CD14-positive monocyte (primary cell): ENCODE measurements around the gene OR2L13. TPM values are rescaled to one million over a fixed set of nuclear protein-coding genes. Genes with fewer than 3 reads are reported as not detected.

ENCODE experiments used
- DNase-seq, 3 donors: peaks; one replicate each; pipeline ENCODE4 v3.0.0-alpha.2; 2011 to 2022
- H2AFZ ChIP-seq: 2 replicates; pipeline ENCODE4 v1.6.0; 2012; ENCODE audit warnings: mild to moderate bottlenecking, low read depth, low read length, inconsistent platforms; ENCODE audit not compliant: insufficient read depth, poor library complexity, severe bottlenecking
- H3K27ac ChIP-seq, 2 donors: 1 replicate in 1 of 2; 2 replicates in 1 of 2; pipeline ENCODE4 v1.5.1; 2012 to 2013; ENCODE audit warnings: low read length in 2 of 2, control low read depth in 1 of 2, inconsistent platforms in 1 of 2, low read depth in 1 of 2, mild to moderate bottlenecking in 1 of 2
- H3K27me3 ChIP-seq, 2 donors: one replicate each; pipeline versions ENCODE4 v1.6.0 to v1.6.1; 2011 to 2013; ENCODE audit warnings: low read length in 2 of 2; ENCODE audit not compliant: control insufficient read depth in 2 of 2, insufficient read depth in 2 of 2
- H3K36me3 ChIP-seq, 2 donors: replicated peaks in 1 of 2; 1 replicate in 1 of 2; 2 replicates in 1 of 2; pipeline versions ENCODE4 v1.5.1 to v1.6.1; 2012 to 2013; ENCODE audit warnings: low read length in 2 of 2, control low read depth in 1 of 2, inconsistent platforms in 1 of 2, mild to moderate bottlenecking in 1 of 2; ENCODE audit not compliant: insufficient read depth in 2 of 2, control insufficient read depth in 1 of 2
- H3K4me1 ChIP-seq, 2 donors: 1 replicate in 1 of 2; 2 replicates in 1 of 2; pipeline versions ENCODE4 v1.5.1 to v1.6.1; 2012 to 2013; ENCODE audit warnings: low read length in 2 of 2, control low read depth in 1 of 2, inconsistent platforms in 1 of 2, mild to moderate bottlenecking in 1 of 2, moderate library complexity in 1 of 2; ENCODE audit not compliant: insufficient read depth in 2 of 2, control insufficient read depth in 1 of 2
- H3K4me2 ChIP-seq: replicated peaks from 2 replicates; pipeline ENCODE3; 2012; ENCODE audit warnings: low read length, moderate library complexity, mild to moderate bottlenecking; ENCODE audit not compliant: poor library complexity, severe bottlenecking; ENCODE audit errors: extremely low read depth
- H3K4me3 ChIP-seq, 3 experiments: fragments of 200-600 bp in 1 of 3; sonication (generic) in 1 of 3; replicated peaks in 1 of 3; 1 replicate in 2 of 3; 2 replicates in 1 of 3; pipeline ENCODE4 v1.5.1; 2011 to 2013; ENCODE audit warnings: low read length in 3 of 3, mild to moderate bottlenecking in 3 of 3, control low read depth in 2 of 3, low read depth in 2 of 3, inconsistent platforms in 1 of 3, moderate library complexity in 1 of 3
- H3K79me2 ChIP-seq: 2 replicates; pipeline ENCODE4 v1.6.0; 2012; ENCODE audit warnings: mild to moderate bottlenecking, control low read depth, inconsistent platforms, low read length, moderate library complexity; ENCODE audit not compliant: insufficient read depth
- H3K9ac ChIP-seq: 2 replicates; pipeline ENCODE4 v1.6.0; 2017; ENCODE audit warnings: low read length, mild to moderate bottlenecking; ENCODE audit not compliant: insufficient read depth, poor library complexity, severe bottlenecking
- H3K9me3 ChIP-seq, 2 donors: replicated peaks in 1 of 2; 1 replicate in 1 of 2; 2 replicates in 1 of 2; pipeline versions ENCODE4 v1.5.1 to v1.6.1; 2012 to 2013; ENCODE audit warnings: low read length in 2 of 2, control low read depth in 1 of 2; ENCODE audit not compliant: control insufficient read depth in 1 of 2, insufficient read depth in 1 of 2
- H4K20me1 ChIP-seq: 2 replicates; pipeline ENCODE4 v1.6.0; 2012; ENCODE audit warnings: mild to moderate bottlenecking, low read length, control low read depth, moderate library complexity; ENCODE audit not compliant: insufficient read depth
- H3K27ac Mint-ChIP-seq, 7 donors: one replicate each; pipeline ENCODE4 v1.8.0; 2020; ENCODE audit warnings: mild to moderate bottlenecking in 7 of 7, mixed read lengths in 7 of 7, moderate library complexity in 6 of 7, inconsistent platforms in 2 of 7
- H3K27me3 Mint-ChIP-seq, 3 donors: one replicate each; pipeline ENCODE4 v1.8.0; 2021 to 2022; ENCODE audit warnings: low read depth in 3 of 3, mild to moderate bottlenecking in 3 of 3, mixed read lengths in 3 of 3, moderate library complexity in 3 of 3, inconsistent platforms in 1 of 3
- H3K36me3 Mint-ChIP-seq, 2 donors: one replicate each; pipeline ENCODE4 v1.8.0; 2020; ENCODE audit warnings: mixed read lengths in 2 of 2, inconsistent platforms in 1 of 2, mild to moderate bottlenecking in 1 of 2
- H3K4me1 Mint-ChIP-seq: one replicate; pipeline ENCODE4 v1.8.0; 2020; ENCODE audit warnings: mild to moderate bottlenecking, mixed read lengths
- H3K4me3 Mint-ChIP-seq, 2 donors: one replicate each; pipeline ENCODE4 v1.8.0; 2020; ENCODE audit warnings: mild to moderate bottlenecking in 2 of 2, mixed read lengths in 2 of 2, moderate library complexity in 1 of 2
- H3K9me3 Mint-ChIP-seq, 7 donors: one replicate each; pipeline ENCODE4 v1.8.0; 2020 to 2022; ENCODE audit warnings: mixed read lengths in 7 of 7, mild to moderate bottlenecking in 6 of 7, moderate library complexity in 6 of 7, inconsistent platforms in 2 of 7
- WGBS: methylation state at CpG from one replicate; pipeline ENCODE4 v1.1.5; 2013; ENCODE audit warnings: missing lambda C conversion rate; ENCODE audit not compliant: insufficient coverage; 5-methylcytosine and 5-hydroxymethylcytosine counted together
- intact Hi-C, 2 donors: fragments of 100-400 bp; cut with micrococcal nuclease; formaldehyde crosslinking; loops; one replicate each; pipeline versions ENCODE4 v1.15.0 to v1.15.1; 2023
- polyA plus RNA-seq, 3 donors: library from polyadenylated mRNA; depleted of rRNA in 1 of 3; unstranded in 2 of 3; stranded (reverse) in 1 of 3; fragments of 300-500 nt in 2 of 3; fragments of >200 nt in 1 of 3; fragmentation: Illumina TruSeq in 2 of 3; gene quantifications; 1 replicate in 2 of 3; 2 replicates in 1 of 3; pipeline ENCODE4 v1.2.3, GENCODE V29; 2012 to 2021
- TF ChIP-seq, protein P1 (sequence below): fragments of 200-600 bp; IDR thresholded peaks from one replicate; pipeline ENCODE4 v1.8.0; 2022; ENCODE audit warnings: antibody characterized with exemption, mild to moderate bottlenecking

OR2L13 gene
- polyA plus RNA-seq, 3 donors = not detected

DNA sequence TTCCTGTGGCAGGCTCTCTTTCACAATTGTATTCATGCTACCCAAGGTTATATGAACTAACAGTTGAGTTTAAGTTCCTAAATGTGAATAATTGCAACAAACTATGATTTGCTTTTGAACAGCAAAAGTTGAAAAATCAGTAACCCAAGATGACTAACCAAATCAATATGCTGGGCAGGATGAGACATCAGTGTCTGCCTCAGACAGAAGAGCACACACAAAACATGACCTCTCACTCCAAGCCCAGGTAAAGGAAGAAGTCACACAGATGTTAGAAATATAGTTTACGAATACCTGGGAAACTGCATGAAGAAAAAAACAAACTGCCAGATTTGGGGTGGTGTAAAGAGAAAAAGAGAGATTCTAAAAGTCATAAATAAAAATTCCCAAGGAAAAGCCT is 3.5 kb downstream of the OR2L13 start:
- Mint-ChIP-seq H3K27ac (no peak overlapping the region), H3K36me3 (no peaks in the 10 kb centered on the region), H3K27me3 (peaks cover 0 to 2% (median 2%) of the 10 kb centered on the region in 3 donors), H3K4me3 (no peak overlapping the region), H3K9me3 (peaks cover 0 to 9% (median 3%) of the 10 kb centered on the region in 7 donors), H3K4me1 (no peaks in the 10 kb centered on the region)
- no peak overlapping the region for H3K4me2 ChIP-seq
- H3K36me3 ChIP-seq = no peaks in the 10 kb centered on the region
- H3K27ac ChIP-seq = no peak overlapping the region
- no peak for DNase-seq
- no CpG with 5 or more reads among the region's 1 CpG for WGBS
- H3K27me3 ChIP-seq = no peaks in the 10 kb centered on the region
- H3K9me3 ChIP-seq = no peaks in the 10 kb centered on the region
- TF ChIP-seq, protein P1, sequence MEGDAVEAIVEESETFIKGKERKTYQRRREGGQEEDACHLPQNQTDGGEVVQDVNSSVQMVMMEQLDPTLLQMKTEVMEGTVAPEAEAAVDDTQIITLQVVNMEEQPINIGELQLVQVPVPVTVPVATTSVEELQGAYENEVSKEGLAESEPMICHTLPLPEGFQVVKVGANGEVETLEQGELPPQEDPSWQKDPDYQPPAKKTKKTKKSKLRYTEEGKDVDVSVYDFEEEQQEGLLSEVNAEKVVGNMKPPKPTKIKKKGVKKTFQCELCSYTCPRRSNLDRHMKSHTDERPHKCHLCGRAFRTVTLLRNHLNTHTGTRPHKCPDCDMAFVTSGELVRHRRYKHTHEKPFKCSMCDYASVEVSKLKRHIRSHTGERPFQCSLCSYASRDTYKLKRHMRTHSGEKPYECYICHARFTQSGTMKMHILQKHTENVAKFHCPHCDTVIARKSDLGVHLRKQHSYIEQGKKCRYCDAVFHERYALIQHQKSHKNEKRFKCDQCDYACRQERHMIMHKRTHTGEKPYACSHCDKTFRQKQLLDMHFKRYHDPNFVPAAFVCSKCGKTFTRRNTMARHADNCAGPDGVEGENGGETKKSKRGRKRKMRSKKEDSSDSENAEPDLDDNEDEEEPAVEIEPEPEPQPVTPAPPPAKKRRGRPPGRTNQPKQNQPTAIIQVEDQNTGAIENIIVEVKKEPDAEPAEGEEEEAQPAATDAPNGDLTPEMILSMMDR = no peak
- no peak overlapping the region for H3K4me3 ChIP-seq
- H2AFZ ChIP-seq = no peak overlapping the region
- no peaks in the 10 kb centered on the region for H4K20me1 ChIP-seq
- H3K4me1 ChIP-seq = no peaks in the 10 kb centered on the region
- H3K79me2 ChIP-seq = no peaks in the 10 kb centered on the region
- intact Hi-C loops = no loop called here
- no peak overlapping the region for H3K9ac ChIP-seq

DNA sequence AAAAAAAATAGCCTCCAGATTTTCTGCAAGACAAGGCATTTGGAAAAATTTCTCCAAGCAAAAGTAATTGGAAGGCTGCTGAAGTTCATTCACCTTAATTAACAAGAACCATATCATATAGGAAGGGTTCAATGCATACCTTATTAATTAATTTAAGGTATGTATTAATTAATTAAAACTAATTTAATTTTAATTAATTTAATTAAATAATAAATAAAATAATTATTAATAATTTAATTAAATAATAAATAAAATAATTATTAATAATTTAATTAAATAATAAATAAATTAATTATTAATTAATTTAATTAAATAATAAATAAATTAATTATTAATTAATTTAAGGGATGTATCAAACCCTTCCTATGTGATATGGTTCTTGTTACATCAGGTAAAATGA is 7.9 kb downstream of the OR2L13 start:
- TF ChIP-seq, protein P1 = no peak
- no peaks in the 10 kb centered on the region for H3K4me1 Mint-ChIP-seq
- no peak for DNase-seq
- Histone ChIP-seq H3K27ac (no peak overlapping the region), H3K36me3 (no peaks in the 10 kb centered on the region), H3K79me2 (no peaks in the 10 kb centered on the region), H4K20me1 (no peaks in the 10 kb centered on the region), H2AFZ (no peak overlapping the region), H3K4me1 (no peaks in the 10 kb centered on the region), H3K4me2 (no peak overlapping the region), H3K4me3 (no peak overlapping the region), H3K9ac (no peak overlapping the region), H3K27me3 (no peaks in the 10 kb centered on the region), H3K9me3 (peaks cover 5 to 9% of the 10 kb centered on the region in 2 donors)
- H3K4me3 Mint-ChIP-seq = no peak overlapping the region
- intact Hi-C loops = no loop called here
- no peak overlapping the region for H3K27ac Mint-ChIP-seq
- H3K36me3 Mint-ChIP-seq = no peaks in the 10 kb centered on the region
- H3K27me3 Mint-ChIP-seq = peaks cover 0 to 2% (median 2%) of the 10 kb centered on the region in 3 donors
- H3K9me3 Mint-ChIP-seq = peaks cover 5 to 27% (median 8%) of the 10 kb centered on the region in 7 donors
